Activated CD4-positive, CD25-positive, alpha-beta regulatory T cell (primary cell): ENCODE results near the gene MFSD6.
"Not testable (repeated sequence)": the region's sequence is repeated elsewhere in the genome, so short reads cannot be mapped to it uniquely, and the experiment has no call there.

ENCODE experiments used
- DNase-seq, 4 experiments: peaks; one replicate each; lab custom pipeline; 2025; lab: John Stamatoyannopoulos, UW

The MFSD6 gene

DNA sequence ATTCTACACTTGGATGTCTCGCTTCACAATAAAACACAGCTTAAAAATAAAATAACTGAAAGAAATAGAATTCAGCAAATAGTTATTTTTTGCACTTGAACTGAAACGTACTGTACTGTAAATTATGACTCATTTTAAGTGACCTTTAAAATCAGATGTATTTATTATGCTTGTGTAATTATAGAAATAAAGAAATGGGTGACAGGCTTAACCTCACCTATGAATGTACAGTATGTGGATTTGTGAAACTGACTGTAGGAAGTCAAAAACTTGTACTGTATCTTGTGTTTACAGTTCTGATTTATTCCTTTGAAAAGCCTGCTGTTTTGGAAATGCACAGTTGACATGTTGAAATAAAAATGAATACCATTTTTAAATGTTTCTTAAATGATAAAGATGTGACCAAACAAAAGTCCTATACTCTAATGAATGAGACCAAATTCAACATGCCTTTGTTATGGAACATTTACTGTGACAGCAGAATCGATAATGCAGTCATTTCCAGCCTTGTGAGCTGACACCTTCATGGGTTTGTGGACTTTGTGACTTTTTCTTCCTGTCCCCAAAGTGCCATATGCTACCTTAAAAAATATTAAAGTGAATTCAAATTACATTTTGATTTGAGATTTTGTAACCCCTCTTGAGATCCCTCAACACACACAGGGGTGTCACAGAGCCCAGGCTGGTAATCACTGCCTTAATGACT, 93.7 kb downstream of the MFSD6 start:
- no peak for DNase-seq

DNA sequence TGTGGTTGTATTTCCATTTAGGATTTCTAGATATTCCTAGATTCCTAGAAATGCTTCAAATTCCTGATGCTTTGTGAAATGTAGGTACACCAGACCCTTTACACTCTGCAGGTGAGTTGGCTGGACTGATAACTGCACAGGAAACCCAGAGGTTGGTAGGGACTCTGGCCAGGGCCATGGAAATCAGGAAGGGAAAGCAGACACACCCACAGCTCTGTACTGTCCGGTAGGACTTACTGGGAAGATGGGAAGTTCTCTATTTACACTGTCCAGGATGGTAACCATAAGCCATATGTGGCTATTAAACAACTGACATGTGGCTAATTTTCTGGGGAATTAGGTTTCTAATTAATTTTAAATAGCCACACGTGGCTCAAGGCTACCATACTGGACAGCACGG, 94.9 kb downstream of the MFSD6 start:
- no peak for DNase-seq

DNA sequence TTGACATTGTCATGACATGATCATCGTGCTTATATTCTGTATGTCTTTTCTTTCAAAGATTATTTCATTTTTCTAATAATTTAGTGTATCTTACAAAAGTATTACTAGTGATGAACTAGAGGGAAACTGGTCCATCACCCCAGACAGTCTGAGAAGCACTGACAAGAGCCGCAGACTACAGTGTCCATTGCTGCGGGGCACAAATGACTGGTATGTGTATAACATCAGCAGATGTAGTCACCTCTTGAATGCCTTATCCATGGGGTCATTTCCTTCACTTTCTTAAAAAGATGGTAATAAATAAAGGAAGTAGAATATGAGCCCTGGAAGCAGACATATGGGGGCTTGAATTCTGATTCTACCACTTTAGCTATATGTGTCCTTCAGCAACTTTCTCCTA, 96.8 kb downstream of the MFSD6 start:
- DNase-seq = no peak

DNA sequence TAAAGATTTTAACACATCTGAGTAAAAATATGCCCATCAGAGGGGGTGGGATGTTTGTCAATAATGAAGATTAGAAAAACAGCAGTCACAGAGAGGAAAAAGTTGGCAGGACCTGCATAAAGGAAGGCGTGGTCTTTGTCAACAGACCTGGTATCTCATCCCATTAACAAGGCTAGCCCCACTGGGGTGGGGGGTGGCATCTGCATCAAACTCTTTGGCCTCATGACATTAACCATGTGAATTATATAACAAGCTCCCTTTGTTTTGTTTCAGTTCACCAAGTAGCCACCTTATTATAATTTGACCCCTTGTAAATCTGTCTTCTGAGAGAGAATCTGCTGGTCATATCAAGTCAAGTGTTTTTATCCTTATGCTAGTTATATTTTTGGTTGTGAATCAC, 97.5 kb downstream of the MFSD6 start:
- DNase-seq = no peak

DNA sequence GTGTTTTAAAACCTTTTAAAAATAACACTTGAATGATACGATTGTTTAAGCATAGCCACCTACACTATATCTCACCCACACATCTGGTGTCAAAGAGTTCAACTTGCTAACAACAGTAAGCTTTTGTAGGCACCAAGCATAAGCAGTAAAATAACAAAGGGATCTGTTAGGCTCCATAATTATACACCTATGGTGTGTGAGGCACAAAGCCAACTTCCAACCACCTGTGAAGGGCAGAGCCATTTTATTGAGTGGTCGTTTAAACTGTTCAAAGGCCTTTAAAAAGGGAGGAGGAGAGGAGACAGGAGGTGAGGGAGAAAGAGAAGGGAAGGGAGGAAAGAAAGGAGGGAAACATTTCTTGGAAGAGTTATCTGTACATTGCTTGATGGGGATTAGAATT, 98.5 kb downstream of the MFSD6 start:
- no peak for DNase-seq

DNA sequence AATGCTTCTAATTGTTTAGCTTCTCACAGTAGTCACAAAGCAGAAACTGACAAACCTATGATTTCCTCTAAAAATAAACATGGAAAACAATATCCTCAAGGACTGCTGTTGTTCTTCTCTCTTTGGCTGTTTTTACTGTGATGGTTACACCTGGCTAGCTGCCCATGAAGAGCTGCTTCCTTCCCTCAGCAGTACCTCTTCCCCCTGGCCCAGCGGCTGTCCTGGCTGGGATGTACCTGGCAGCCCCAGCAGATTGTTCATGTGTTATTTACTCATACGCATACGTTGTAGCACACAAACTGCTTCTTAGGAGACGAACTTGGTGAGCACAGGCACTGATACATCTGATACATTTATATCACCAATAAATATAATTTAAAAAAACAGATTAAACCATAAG, 99.0 kb downstream of the MFSD6 start:
- no peak for DNase-seq

DNA sequence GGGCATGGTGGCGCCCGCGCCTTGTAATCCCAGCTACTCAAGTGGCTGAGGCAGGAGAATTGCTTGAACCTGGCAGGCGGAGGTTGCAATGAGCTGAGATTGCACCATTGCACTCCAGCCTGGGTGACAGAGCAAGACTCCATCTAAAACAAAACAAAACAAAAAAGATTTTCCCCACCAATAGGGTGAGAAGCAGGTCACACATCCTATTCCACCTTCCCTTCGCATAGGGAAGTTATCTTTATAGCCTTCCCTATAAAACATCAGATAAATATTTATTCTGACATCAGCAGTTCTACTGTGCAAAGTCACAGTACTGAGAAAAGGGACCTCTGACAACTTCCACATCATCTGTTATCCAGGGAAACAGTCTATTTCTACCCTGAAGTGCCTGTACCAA, 101.7 kb downstream of the MFSD6 start:
- DNase-seq = not testable (repeated sequence)

DNA sequence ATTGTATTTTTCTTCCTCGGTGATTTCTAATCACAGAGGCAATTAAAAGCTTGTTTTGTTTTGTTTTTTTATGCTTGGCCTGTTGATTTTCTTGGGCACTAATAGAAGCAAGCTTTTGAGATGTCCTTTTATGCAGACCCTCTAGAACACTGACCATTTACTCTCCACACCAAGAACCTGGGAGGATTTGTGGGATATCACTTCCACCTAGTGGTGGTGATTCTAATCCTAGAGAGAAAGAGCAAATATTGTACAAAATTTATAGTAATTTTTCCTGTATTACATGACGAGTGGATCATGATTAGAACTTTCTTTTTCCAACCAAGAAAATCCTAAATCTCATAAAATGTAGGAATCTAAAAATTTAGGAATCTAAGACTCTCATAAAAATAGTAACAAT, 102.9 kb downstream of the MFSD6 start:
- no peak for DNase-seq

DNA sequence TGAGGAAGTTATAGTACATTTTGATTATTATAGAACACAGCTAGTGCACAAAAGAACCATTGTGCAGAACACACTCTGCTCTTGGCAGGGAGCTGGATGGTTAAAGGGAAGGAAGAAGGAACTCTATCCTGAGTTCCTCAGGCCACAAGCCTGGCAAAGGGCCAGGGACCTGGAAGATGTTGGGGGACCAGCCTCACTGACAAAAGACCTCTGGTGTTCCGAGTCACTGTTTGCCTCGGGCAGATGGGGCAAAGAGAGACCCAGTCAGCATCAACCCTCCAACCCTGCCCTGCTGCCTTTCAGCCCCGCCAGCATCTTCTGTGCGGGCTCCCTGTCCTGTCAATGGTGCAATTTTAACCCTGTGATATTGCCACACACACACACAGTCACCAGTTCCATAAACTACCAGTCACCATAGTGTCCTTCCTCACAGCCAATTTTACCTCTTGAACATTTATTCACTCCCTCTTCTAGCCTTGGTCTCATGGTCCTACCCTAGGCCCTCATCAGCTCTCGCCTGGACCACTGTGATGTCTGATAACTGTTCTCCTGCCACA, 104.5 kb downstream of the MFSD6 start:
- no peak for DNase-seq

DNA sequence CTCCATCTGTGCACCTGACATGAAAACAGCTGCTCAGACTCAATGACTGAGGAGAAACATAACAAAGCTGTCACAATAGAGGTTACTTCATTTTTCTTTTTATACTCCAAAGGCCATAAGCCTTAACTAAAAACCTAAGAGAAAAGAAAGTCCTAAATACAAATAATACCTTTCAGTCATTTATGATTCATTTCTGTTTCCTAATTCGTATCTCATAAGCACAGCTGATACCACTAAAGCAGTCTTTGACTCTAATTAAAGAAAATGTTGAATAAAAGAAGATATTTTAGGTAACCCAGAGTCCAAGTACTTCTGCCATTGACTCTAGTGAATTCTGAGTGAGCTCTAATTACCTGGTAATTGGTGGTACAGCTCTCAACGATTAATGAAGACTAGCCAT, 105.7 kb downstream of the MFSD6 start:
- DNase-seq = no peak

DNA sequence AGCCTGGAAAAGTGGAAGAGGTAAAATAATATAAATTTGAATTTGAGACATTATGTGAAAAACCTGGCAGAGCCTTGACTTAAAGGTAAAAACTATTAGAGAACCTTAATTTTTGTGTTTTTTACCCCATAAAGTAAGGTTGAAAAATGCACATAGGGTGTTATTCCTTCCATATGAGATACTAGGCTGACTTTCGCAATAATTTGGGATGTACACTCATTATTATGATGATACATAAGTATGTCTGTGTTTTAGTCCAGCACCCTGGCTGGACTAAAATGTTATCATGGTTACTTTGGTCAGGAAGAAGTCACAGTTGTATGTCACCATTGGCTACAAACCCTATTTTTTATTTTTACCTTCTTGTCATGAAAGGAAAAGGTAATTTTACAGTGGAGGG, 106.5 kb downstream of the MFSD6 start:
- no peak for DNase-seq

DNA sequence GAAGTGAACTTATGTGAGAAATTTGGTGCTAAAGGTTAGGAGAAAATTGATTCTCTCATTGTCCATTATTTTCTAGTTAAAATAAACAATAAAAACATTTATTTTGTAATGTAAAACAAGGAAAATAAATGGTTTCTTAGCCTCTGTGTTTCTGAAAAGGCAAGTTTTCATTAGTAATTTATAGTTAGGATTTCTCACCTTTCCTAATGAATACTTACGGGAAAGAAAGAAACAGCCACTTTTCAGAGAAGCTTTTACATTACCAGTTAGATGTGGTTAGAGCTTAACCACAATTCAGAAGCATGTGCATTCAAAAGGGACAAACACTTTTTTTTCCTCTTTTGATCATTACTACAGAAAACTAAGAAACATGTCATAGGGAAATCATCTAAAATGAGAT, 107.5 kb downstream of the MFSD6 start:
- no peak for DNase-seq

DNA sequence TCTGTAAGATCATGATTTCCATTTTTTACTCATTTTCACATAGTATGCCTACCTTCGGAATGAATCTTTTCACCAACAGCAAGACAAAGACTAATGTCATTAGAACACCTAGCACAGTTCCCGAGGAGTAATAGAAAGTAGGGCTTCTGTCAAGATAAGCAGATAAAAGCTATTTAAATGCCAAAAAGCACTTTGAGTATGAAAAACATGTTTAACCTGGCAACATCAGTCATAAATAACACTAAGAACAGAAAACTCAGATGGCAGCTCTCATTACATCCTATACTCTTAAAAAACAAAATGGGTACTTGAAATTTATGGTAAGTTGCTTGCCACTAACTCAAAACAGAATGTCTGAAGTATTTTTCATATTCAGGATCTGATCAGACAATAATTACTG, 109.3 kb downstream of the MFSD6 start:
- DNase-seq = no peak

DNA sequence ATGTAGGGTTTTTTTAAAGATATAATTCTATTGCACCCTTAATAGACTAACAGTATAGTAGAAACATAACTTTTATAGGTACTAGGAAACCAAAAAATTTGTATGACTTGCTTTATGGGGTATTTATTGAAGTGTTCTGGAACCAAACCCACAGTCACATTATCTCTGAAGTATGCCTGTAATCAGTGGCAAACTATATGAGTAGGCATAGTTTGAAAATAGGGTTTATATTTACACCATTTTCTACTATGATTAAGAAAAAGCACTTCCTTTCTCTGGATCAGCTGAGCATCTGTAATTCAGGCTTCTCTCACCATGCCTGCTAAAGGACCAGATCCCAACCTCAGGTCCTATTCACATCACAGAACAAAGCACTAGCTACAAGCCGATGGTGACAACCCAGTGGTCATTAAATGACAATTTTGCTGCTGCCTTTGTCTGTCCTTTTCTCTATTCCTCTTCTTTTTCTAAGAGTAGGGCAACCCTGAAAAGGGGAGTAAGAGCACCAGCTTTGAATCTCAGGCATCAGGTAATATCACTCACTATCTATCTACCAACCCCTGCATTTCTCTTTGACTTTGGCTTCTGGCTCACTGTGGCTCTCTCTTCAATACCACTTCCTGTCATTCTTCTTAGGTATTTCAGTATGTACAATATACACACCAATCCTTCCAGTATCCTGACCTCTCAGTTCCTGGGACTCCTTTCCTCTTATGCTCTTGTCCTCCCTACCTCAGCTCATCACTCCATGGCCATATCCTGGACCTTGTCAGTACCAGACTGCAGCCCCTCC, 112.0 kb downstream of the MFSD6 start:
- no peak for DNase-seq

DNA sequence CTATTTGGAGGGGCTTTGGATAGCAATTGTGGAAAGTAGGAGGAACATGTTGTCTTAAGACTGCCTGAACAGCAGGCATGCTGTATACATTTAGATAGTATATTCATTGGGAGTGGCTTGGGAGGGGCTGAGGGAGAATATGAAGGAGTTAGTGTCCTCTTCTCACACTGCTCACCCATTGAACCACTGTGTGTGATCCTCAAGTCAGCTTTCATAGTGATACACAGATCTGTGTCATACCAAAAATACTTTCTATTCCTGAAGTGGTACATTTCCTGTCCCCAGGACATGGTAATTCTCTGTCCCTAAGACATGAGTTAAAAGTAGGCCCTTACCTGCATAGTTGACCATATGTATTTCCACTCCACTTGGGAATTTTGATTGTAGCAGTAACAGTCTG, 116.8 kb downstream of the MFSD6 start:
- DNase-seq = no peak

DNA sequence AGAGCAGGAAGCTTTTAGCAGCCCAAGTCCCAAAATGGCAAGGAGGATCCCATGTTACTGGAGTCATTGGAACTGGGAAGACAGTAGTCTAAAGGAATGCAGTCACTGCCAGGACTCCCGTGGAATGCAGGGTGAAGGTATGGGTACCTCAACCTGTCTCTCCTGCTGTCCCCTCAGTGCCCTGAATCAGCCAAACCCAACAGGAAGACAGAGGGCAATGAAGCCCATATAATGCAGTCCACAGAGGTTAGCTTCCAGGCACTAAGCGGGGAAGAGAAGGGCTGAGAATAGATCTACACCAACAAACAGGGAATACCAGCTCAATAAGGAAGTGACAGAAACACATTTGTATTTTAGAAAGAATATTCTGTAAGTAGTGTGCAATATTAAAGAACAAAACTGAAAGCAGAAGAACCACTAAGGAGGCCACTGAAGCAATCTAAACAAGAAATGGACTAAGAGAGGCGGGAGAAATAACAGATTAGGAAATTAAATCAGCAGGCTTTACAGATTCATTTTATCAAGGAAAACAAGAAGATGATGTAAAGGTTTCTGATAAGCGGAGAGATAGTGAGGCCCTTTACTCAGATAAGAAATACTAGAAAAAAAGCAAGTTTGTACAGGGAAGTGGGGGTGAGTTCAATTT, 118.1 kb downstream of the MFSD6 start:
- no peak for DNase-seq

DNA sequence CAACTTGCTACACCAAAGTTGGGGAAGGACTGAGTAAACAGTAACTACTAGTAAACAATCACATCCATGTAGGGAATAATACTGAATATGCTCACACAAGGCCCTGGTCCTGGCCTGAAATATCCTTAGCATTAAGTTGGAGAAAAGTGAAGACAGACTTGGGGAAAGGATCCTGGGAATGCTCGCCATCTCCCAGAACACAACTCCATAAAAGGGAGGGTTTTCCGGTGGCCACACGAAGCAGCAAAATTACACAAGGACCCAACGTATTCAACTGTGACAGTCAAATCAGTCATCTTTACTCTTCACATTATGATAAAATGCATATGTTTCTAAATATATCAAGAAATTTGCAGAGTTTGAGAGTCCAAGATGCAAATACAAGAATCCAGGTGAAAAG, 119.1 kb downstream of the MFSD6 start:
- DNase-seq = no peak

DNA sequence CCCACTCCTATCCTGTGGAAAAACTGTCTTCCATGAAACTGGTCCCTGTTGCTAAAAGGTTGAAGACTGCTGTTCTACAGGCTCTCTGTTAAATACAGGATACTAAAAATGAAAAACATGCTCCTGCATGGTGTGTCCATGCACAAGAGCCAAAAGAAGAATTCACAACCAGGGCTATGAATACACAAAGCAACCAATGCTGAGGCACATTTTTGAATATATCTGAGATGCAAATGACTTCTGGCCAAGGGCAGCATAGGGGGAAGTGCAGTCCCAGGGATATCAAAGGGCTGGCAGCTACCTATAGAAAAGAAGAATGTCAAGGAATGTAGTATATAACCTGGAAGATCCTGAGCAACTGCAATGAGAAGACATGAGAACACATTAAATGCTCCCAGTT, 119.8 kb downstream of the MFSD6 start:
- DNase-seq = no peak

DNA sequence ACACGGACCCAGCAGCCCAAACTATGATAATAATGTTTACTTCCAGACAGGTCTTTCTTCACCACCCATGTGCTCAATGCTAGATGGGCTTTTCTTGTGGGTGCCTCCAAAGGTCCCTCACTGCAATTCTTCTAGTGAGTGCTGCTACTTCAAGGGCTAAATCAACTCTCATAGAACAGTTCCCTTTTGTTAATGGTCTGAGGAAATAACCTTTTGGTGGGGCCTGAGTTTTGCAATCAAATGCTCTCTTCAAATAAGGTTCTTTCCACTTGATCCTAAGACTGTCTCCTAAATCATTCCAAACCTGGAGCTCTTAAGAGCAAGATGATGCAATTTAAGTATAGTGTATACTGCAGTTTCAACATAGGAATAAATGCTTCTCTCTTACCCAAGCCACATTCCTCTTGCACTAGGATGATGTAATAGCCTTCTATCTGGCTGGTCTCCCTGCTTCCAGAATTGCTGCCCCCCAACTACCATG, 120.4 kb downstream of the MFSD6 start:
- DNase-seq = no peak

DNA sequence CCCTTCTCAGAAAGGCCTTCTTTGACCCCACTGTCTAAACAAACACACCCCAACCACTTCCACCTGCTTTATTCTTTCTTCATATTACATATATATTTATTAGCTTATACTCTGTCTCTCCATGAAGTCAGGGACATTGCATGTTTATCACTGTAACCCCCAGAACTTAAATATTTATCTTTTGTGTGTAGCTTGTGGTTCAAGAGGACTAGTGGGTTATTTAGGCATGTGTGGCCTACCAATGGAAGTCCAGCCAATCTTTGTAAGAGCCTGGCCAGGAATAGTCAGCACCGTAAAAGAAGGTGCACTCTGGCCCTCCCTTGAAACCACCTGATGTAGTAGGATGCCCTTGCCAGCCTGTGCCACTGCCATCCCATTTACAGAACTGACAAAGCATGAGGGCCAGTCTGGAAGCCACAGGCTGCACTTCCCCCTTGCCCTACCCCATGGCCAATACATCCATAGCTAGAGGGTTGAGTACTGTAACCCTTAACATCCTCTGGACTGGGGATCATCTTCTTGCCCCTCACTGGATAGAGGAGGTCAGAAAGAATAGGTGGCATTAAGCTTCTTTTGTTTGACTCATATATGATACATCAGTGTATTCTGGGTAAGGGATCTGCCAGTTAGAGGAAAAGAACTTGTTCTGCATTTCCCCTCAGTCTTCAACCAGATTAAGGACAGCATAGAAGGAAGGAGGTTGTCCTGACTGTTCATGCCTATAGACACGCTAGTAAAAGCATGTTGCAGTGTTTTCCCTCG, 121.5 kb downstream of the MFSD6 start:
- DNase-seq = no peak

DNA sequence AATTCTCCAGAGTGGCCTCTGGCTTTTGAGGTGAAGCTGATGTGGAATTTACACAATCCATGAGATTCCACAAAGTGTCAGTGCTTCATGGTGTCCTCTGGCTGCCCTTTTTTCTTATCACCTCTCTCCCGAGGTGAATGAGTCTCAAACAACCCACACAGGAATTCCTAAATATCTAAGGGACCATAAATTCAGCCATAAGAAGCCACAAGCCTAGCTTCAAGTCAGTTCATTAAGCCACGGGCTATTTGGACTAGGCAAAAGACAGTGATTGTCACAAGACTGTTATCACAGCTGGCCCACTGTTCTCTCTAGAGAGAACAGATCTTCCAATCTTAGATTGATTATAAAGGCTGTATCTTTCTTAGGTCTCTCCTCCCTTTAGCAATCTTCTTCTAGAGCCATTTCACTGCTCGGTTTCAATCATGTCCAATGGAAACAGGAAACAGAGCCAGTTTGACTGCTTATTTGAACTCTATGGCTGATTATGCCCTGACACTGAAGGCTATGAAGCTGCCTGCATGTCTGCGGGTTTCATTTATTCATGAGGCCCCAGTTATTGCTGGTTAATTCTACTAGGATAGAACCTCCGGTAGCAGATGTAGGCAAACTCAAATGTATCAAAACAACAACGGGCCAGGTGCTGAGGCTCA, 122.2 kb downstream of the MFSD6 start:
- DNase-seq = no peak

DNA sequence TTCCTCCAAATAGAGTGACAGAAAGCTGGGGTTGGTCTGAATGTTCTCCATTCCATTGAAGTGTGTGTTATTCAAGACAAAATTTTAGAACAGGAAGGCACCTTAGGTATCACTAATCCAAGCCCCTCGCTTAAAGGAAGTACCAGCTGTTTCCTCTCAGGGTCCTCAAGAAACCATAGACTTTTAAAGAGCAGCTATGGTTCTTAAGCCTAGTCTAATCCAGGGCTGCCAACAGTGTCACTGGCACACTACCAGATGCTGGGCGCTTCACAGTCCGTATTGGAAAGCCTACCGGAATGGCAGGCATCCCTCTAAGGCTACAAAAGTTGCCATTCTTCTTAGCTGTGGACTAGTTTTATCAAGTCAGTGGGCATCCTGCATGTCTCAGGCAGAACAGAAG, 124.4 kb downstream of the MFSD6 start:
- DNase-seq = no peak
